GM10266 (cell line): ENCODE results near the gene CELSR1.

Experiments
- DNase-seq: peaks from one replicate; pipeline ENCODE4 v3.0.0; 2012; ENCODE audit errors: extremely low spot score
- TF ChIP-seq, protein P1 (sequence below): IDR thresholded peaks from 2 replicates; pipeline ENCODE4 v1.5.1; 2012; ENCODE audit warnings: mild to moderate bottlenecking, low read depth; ENCODE audit not compliant: control insufficient read depth, insufficient read depth; ENCODE audit errors: missing control alignments

The CELSR1 gene

GRCh38 chr22:46569055-46569847 is 31.8 kb upstream of the CELSR1 start:
- TF ChIP-seq, protein P1, sequence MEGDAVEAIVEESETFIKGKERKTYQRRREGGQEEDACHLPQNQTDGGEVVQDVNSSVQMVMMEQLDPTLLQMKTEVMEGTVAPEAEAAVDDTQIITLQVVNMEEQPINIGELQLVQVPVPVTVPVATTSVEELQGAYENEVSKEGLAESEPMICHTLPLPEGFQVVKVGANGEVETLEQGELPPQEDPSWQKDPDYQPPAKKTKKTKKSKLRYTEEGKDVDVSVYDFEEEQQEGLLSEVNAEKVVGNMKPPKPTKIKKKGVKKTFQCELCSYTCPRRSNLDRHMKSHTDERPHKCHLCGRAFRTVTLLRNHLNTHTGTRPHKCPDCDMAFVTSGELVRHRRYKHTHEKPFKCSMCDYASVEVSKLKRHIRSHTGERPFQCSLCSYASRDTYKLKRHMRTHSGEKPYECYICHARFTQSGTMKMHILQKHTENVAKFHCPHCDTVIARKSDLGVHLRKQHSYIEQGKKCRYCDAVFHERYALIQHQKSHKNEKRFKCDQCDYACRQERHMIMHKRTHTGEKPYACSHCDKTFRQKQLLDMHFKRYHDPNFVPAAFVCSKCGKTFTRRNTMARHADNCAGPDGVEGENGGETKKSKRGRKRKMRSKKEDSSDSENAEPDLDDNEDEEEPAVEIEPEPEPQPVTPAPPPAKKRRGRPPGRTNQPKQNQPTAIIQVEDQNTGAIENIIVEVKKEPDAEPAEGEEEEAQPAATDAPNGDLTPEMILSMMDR = no peak
- no peak for DNase-seq

DNA sequence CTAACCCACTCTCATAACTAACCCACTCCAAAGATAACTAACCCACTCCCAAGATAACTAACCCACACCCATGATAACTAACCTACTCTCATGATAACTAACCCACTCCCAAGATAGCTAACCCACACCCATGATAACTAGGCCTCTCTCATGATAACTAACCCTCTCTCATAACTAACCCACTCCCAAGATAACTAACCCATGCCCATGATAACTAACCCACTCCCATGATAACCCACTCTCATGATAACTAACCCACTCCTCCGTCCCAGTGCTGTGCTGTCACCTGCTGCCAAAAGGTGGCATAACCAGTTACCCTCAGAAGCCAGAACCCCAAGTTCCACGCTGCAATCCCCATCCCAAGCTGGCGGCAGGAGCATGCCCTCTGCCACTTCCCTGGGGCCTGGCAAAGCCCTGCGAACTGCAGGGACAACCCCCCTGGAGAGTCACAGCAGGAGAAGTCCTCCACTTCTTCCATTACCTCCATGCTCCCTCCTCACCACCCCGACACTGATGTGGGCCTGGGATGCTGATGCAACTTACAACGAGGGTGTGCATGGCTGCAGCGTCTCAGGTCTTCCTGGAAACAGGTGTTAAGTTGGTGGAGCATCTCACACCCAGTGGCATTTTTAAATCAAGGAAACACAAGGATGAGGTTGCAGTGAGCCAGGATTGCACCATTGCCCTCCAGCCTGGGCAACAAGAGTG is 30.8 kb upstream of the CELSR1 start:
- TF ChIP-seq, protein P1 = no peak
- DNase-seq = no peak

GRCh38 chr22:46567471-46567870 is 30.1 kb upstream of the CELSR1 start:
- no peak for DNase-seq
- TF ChIP-seq, protein P1 = no peak

GRCh38 chr22:46564084-46564714 is 26.8 kb upstream of the CELSR1 start:
- no peak for DNase-seq

DNA sequence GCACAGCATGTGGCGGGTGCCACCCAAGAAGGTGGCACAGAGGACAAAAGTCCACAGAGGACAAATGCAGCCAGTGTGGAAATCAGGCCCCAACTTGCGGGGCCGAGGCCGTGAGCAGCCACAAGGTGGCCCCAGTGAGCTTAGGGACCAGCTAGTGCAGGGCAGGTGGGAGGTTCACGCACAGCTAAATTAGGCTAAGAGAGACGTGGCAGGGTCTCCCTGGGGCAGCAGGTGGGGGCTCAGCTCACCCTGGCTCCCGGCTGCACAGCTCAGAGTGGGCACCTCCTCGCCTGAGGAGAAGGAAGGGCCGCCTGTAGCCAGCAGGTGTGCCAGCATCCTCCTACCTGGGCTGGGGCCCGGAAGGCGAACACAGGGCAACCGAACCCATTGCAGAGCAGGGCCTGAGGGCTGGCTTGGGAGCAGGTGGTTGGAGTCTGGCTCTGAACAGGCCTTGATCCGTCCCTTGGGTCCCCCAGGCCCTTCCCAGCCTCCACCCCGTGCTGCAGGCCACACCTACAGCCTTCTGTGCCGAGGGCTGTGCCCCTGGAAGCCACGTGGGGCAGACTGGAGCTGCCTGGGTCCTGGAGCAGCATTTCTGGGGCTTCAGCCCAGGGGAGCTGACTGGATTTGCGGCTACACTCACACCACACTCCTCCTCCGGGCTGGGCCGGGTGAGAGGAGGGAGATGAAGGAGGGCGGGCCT is 26.1 kb upstream of the CELSR1 start:
- TF ChIP-seq, protein P1 = peak; percentile 91
- peak; percentile 80 for DNase-seq

More at GRCh38 chr22:46564084-46564714, 26.8 kb upstream of the CELSR1 start:
- TF ChIP-seq, protein P1 = no peak

DNA sequence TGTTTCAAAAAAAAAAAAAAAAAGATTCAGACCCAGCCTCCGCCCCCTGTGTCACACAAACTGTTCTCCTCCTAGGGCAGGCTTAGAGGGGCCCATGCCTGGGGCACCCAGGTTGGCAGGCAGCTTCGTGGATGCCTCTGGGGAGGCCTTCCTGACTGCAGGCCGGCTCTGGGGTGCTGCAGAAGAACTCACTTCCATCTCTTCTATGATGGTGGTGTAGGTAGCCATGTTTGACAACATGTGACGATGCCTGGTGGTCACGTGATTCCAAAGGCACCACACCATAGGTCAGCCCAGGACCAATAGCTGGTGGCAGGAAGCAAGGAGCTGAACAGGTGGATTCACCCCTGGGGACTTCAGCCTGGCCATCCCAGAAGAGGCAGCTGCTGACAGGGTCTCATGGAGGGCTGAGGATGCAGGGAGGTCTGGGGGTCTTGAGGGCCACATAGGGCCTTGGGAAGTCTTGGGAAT is 24.1 kb upstream of the CELSR1 start:
- TF ChIP-seq, protein P1 = no peak
- DNase-seq = peak; percentile 82
